Measurements from ENCODE around the gene LIX1.

GRCh38 chr5:97148288-97148687 lies 5.9 kb upstream of the LIX1 start:
- TF ChIP-seq POLR2A (IDR thresholded peaks at IDR 0.05) (no peak), CTCF (IDR thresholded peaks at IDR 0.05 in 8 of 11, conservative IDR thresholded peaks at IDR 0.05 in 3 of 11) (no peak)

All from spleen (tissue), 7 donors.